ENCODE data around the gene SYPL2.

Gene SYPL2

DNA sequence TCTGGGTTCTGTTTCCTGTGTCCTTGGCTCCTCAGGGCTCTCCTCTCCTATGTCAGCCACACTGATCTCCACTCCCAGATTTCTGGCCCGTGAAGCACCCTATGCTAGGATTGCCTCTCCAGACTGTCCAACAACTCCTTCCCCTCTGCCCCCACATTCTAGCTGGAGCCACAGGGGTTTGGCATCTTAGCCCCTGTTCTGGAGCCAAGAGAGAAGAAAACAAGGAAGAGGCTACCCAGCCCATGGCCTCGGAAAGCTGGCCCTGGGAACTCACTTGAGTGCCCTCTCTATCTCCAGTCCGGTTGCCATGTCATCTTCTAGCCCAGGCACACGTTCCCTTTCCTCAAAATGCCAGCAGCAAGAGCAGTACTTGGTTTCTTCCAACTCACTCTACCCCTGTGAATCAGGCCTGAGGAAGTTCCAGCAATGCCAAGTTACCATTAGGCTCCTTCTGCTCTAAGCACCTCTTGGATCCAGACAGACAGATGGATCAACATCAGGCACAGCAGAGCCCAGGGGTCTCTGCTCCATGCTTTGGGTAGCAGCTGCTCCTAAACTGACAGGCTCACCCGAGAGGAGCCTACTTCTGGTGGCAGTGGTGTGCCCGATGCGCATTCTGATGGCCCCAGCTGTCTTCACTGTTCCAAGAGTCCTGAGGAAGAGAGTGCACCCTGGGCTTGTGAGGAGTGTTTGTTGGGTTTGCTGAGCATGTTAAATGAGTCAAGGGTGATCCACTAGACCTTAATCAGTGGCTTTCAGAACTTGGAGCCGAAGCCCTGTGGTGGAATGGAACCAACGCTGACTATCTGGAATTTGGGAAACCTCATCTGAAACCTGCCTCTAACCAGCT is 61.7 kb downstream of the SYPL2 start:
- TF ChIP-seq, protein P1, sequence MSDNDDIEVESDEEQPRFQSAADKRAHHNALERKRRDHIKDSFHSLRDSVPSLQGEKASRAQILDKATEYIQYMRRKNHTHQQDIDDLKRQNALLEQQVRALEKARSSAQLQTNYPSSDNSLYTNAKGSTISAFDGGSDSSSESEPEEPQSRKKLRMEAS (IDR thresholded peaks at IDR 0.05; ENCODE audit: low read depth, low read length), result no peak
- no peak for TF ChIP-seq POLR2A (IDR thresholded peaks at IDR 0.05; ENCODE audit: extremely low read depth, insufficient read length)
- TF ChIP-seq, protein P2, sequence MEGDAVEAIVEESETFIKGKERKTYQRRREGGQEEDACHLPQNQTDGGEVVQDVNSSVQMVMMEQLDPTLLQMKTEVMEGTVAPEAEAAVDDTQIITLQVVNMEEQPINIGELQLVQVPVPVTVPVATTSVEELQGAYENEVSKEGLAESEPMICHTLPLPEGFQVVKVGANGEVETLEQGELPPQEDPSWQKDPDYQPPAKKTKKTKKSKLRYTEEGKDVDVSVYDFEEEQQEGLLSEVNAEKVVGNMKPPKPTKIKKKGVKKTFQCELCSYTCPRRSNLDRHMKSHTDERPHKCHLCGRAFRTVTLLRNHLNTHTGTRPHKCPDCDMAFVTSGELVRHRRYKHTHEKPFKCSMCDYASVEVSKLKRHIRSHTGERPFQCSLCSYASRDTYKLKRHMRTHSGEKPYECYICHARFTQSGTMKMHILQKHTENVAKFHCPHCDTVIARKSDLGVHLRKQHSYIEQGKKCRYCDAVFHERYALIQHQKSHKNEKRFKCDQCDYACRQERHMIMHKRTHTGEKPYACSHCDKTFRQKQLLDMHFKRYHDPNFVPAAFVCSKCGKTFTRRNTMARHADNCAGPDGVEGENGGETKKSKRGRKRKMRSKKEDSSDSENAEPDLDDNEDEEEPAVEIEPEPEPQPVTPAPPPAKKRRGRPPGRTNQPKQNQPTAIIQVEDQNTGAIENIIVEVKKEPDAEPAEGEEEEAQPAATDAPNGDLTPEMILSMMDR (IDR thresholded peaks at IDR 0.05; ENCODE audit: low read depth, low read length), result no peak
- TF ChIP-seq MYC (IDR thresholded peaks at IDR 0.05; ENCODE audit: low read depth, low read length), result no peak
- DNase-seq (ENCODE audit: low read depth), result no peak
- H3K4me3 ChIP-seq (ENCODE audit: low read depth, low read length), result no peak overlapping the region

GRCh38 chr1:109528712-109529111 is 62.4 kb downstream of the SYPL2 start:
- no peak overlapping the region for H3K4me3 ChIP-seq (ENCODE audit: low read depth, low read length)
- DNase-seq (ENCODE audit: low read depth), result no peak
- TF ChIP-seq, protein P2 (IDR thresholded peaks at IDR 0.05; ENCODE audit: low read depth, low read length), result no peak
- TF ChIP-seq POLR2A (IDR thresholded peaks at IDR 0.05; ENCODE audit: extremely low read depth, insufficient read length) (no peak), MYC (IDR thresholded peaks at IDR 0.05; ENCODE audit: low read depth, low read length) (no peak)
- TF ChIP-seq, protein P1 (IDR thresholded peaks at IDR 0.05; ENCODE audit: low read depth, low read length), result no peak

DNA sequence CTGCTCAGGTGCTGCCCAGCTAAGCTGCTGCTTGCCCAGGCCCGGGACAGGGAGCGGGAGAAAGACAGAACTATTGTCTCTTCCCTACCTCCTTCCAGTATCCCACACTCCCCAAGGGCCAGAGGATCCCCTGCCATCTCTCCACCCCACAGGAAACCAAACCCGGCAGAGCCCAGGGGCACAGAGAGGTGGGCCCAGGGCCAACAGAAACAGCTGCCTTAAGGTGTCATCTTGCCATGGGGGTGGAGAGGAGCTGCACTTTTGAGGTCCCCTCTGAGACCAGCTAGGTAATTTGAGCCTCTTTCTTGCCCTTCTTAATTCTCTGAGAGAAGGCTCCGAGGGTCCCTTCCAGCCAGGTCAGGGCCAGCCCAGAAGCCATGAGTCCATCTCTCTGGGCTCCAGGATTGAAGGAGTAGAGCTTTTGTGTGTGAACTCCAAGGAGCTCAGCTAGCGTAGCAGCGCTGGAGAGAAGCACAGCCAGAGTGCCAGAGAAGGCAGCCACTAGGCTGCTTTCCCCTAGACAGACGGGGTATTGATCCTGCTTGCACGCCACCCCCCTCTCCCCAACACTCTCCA is 63.6 kb downstream of the SYPL2 start:
- TF ChIP-seq MYC (IDR thresholded peaks at IDR 0.05; ENCODE audit: low read depth, low read length) (no peak), POLR2A (IDR thresholded peaks at IDR 0.05; ENCODE audit: extremely low read depth, insufficient read length) (no peak)
- TF ChIP-seq, protein P1 (IDR thresholded peaks at IDR 0.05; ENCODE audit: low read depth, low read length), result no peak
- TF ChIP-seq, protein P2 (IDR thresholded peaks at IDR 0.05; ENCODE audit: low read depth, low read length), result no peak
- DNase-seq (ENCODE audit: low read depth), result no peak
- no peak overlapping the region for H3K4me3 ChIP-seq (ENCODE audit: low read depth, low read length)

GRCh38 chr1:109530457-109531087 is 64.2 kb downstream of the SYPL2 start:
- DNase-seq (ENCODE audit: low read depth), result no peak

GRCh38 chr1:109531380-109531779 is 65.0 kb downstream of the SYPL2 start:
- H3K4me3 ChIP-seq (ENCODE audit: low read depth, low read length), result no peak overlapping the region
- DNase-seq (ENCODE audit: low read depth), result no peak
- TF ChIP-seq, protein P2 (IDR thresholded peaks at IDR 0.05; ENCODE audit: low read depth, low read length), result no peak
- no peak for TF ChIP-seq POLR2A (IDR thresholded peaks at IDR 0.05; ENCODE audit: extremely low read depth, insufficient read length)
- TF ChIP-seq MYC (IDR thresholded peaks at IDR 0.05; ENCODE audit: low read depth, low read length), result no peak
- TF ChIP-seq, protein P1 (IDR thresholded peaks at IDR 0.05; ENCODE audit: low read depth, low read length), result no peak

More at GRCh38 chr1:109530457-109531087, 64.2 kb downstream of the SYPL2 start:
- no peak overlapping the region for H3K4me3 ChIP-seq (ENCODE audit: low read depth, low read length)
- TF ChIP-seq, protein P2 (IDR thresholded peaks at IDR 0.05; ENCODE audit: low read depth, low read length), result no peak
- TF ChIP-seq, protein P1 (IDR thresholded peaks at IDR 0.05; ENCODE audit: low read depth, low read length), result no peak
- TF ChIP-seq MYC (IDR thresholded peaks at IDR 0.05; ENCODE audit: low read depth, low read length) (no peak), POLR2A (IDR thresholded peaks at IDR 0.05; ENCODE audit: extremely low read depth, insufficient read length) (no peak)
